ENCODE results near the gene SIDT2. TPM values are rescaled to one million over a fixed set of nuclear protein-coding genes. Genes with fewer than 3 reads are reported as not detected.
A peak's percentile ranks its signal among the peaks of the same experiment; 100 is the strongest.

SIDT2 gene
- polyA plus RNA-seq, 1 donor from 2014 or later: 11.1 TPM

DNA sequence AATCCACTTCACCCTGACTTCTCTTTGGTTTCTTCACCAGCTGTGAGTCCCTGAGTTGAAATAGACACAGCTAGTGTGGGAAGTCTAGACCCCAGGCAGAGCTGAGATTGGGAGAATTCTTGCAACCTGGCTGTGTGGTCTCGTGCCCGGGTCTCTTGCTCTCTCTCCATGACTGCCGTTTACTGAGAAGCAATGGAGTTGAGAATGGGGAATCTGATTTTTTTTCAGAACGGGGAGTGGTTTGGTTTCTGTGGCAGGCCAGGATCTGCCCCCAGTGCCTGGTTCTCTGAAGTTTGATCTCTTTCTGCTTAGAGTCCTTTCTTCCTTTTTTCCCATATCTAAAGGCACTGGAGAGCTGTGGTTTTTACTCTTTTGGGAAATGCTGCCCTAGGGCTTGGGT is 1.5 kb downstream of the SIDT2 start:
- Histone ChIP-seq H3K9me3 (ENCODE audit: low read length) (no peaks in the 10 kb centered on the region), H3K27me3 (ENCODE audit: insufficient read depth, low read depth, low read length) (no peaks in the 10 kb centered on the region), H2AFZ (ENCODE audit: low read depth, low read length) (no peak overlapping the region), H3K36me3 (ENCODE audit: insufficient read depth, low read length) (no peaks in the 10 kb centered on the region), H3K79me2 (replicated peaks; ENCODE audit: insufficient read depth, low read length) (no peaks in the 10 kb centered on the region), H3K27ac (ENCODE audit: low read length) (no peak overlapping the region), H3F3A (ENCODE audit: insufficient read depth, low read length, poor library complexity, severe bottlenecking) (no peaks in the 10 kb centered on the region), H3K9me2 (ENCODE audit: insufficient read depth, low read length) (no peaks in the 10 kb centered on the region), H3K4me3 (ENCODE audit: low read length) (peak overlapping the region; percentile 98), H4K20me1 (ENCODE audit: insufficient read depth) (no peaks in the 10 kb centered on the region), H3K4me2 (ENCODE audit: low read length) (peak overlapping the region; percentile 94), H3K9ac (ENCODE audit: low read length) (peak overlapping the region; percentile 77)
- TF ChIP-seq RAD21 (conservative IDR thresholded peaks at IDR 0.05) (no peak), EZH2 (IDR thresholded peaks at IDR 0.05; ENCODE audit: borderline replicate concordance, insufficient read depth, low read length, poor library complexity, severe bottlenecking) (no peak), EP300 (conservative IDR thresholded peaks at IDR 0.05; ENCODE audit: poor library complexity, severe bottlenecking) (no peak), MXI1 (conservative IDR thresholded peaks at IDR 0.05; ENCODE audit: poor library complexity, severe bottlenecking) (no peak), TAF1 (IDR thresholded peaks at IDR 0.05; ENCODE audit: low read depth) (no peak), POLR2AphosphoS5 (IDR thresholded peaks at IDR 0.05) (no peak), SMC3 (conservative IDR thresholded peaks at IDR 0.05; ENCODE audit: poor library complexity) (no peak)
- TF ChIP-seq, protein P1, sequence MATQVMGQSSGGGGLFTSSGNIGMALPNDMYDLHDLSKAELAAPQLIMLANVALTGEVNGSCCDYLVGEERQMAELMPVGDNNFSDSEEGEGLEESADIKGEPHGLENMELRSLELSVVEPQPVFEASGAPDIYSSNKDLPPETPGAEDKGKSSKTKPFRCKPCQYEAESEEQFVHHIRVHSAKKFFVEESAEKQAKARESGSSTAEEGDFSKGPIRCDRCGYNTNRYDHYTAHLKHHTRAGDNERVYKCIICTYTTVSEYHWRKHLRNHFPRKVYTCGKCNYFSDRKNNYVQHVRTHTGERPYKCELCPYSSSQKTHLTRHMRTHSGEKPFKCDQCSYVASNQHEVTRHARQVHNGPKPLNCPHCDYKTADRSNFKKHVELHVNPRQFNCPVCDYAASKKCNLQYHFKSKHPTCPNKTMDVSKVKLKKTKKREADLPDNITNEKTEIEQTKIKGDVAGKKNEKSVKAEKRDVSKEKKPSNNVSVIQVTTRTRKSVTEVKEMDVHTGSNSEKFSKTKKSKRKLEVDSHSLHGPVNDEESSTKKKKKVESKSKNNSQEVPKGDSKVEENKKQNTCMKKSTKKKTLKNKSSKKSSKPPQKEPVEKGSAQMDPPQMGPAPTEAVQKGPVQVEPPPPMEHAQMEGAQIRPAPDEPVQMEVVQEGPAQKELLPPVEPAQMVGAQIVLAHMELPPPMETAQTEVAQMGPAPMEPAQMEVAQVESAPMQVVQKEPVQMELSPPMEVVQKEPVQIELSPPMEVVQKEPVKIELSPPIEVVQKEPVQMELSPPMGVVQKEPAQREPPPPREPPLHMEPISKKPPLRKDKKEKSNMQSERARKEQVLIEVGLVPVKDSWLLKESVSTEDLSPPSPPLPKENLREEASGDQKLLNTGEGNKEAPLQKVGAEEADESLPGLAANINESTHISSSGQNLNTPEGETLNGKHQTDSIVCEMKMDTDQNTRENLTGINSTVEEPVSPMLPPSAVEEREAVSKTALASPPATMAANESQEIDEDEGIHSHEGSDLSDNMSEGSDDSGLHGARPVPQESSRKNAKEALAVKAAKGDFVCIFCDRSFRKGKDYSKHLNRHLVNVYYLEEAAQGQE (IDR thresholded peaks at IDR 0.05; ENCODE audit: borderline replicate concordance): no peak
- TF ChIP-seq, protein P2, sequence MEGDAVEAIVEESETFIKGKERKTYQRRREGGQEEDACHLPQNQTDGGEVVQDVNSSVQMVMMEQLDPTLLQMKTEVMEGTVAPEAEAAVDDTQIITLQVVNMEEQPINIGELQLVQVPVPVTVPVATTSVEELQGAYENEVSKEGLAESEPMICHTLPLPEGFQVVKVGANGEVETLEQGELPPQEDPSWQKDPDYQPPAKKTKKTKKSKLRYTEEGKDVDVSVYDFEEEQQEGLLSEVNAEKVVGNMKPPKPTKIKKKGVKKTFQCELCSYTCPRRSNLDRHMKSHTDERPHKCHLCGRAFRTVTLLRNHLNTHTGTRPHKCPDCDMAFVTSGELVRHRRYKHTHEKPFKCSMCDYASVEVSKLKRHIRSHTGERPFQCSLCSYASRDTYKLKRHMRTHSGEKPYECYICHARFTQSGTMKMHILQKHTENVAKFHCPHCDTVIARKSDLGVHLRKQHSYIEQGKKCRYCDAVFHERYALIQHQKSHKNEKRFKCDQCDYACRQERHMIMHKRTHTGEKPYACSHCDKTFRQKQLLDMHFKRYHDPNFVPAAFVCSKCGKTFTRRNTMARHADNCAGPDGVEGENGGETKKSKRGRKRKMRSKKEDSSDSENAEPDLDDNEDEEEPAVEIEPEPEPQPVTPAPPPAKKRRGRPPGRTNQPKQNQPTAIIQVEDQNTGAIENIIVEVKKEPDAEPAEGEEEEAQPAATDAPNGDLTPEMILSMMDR (IDR thresholded peaks at IDR 0.05; ENCODE audit: poor library complexity, severe bottlenecking): no peak

DNA sequence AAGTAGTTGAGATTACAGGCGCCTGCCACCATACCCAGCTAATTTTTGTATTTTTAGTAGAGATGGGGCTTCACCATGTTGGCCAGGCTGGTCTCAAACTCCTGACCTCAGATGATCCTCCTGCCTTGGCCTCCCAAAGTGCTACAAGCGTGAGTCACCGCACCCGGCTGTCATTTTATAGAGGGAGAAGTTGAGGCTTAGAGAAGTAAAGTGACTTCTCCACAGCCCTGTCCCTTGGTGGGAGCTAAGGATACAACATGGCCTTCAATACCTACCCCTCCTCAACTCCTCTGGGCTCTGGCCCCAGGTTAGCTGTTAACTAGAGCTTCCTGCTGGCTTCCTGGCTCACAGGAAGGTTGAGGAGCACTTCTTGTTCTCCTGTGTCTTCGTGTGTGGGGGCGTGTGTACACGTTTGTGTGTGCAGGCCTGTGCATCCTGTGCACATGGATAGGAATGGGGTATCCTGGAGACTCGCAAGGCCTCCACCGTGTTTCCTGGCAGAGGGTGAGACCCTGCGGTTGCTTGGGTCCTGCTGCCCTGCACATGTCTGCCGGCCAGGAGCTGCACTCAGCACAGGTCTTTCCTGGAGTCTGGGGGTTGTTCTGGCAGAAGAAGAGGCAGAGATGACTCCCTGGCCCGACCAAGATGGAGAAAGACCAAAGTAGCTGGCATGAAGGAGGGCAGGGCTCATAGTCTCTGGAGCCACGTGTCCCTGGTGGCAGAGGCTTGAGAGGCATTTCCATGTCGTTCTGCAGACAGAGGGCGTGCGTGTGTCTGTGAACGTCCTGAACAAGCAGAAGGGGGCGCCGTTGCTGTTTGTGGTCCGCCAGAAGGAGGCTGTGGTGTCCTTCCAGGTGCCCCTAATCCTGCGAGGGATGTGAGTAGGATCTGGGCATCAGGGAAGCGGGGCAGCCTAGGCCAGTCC is 2.4 kb downstream of the SIDT2 start:
- no peaks in the 10 kb centered on the region for H3F3A ChIP-seq (ENCODE audit: insufficient read depth, low read length, poor library complexity, severe bottlenecking)
- no peak overlapping the region for H3K27ac ChIP-seq (ENCODE audit: low read length)
- H3K4me2 ChIP-seq (ENCODE audit: low read length): no peak overlapping the region
- no peaks in the 10 kb centered on the region for H3K36me3 ChIP-seq (ENCODE audit: insufficient read depth, low read length)
- H3K4me3 ChIP-seq (ENCODE audit: low read length): no peak overlapping the region
- H2AFZ ChIP-seq (ENCODE audit: low read depth, low read length): no peak overlapping the region
- no peaks in the 10 kb centered on the region for H3K9me2 ChIP-seq (ENCODE audit: insufficient read depth, low read length)
- H4K20me1 ChIP-seq (ENCODE audit: insufficient read depth): no peaks in the 10 kb centered on the region
- no peak overlapping the region for H3K9ac ChIP-seq (ENCODE audit: low read length)
- TF ChIP-seq, protein P2 (IDR thresholded peaks at IDR 0.05; ENCODE audit: poor library complexity, severe bottlenecking): peak; percentile 23
- no peak for TF ChIP-seq EZH2 (IDR thresholded peaks at IDR 0.05; ENCODE audit: borderline replicate concordance, insufficient read depth, low read length, poor library complexity, severe bottlenecking)
- no peaks in the 10 kb centered on the region for H3K9me3 ChIP-seq (ENCODE audit: low read length)
- H3K27me3 ChIP-seq (ENCODE audit: insufficient read depth, low read depth, low read length): no peaks in the 10 kb centered on the region
- no peaks in the 10 kb centered on the region for H3K79me2 ChIP-seq (replicated peaks; ENCODE audit: insufficient read depth, low read length)

Data from neural cell (in vitro differentiated cells).